Measurements from ENCODE around the gene PHYHIPL. TPM values are rescaled to one million over a fixed set of nuclear protein-coding genes. Genes with fewer than 3 reads are reported as not detected.

PHYHIPL gene
- polyA plus RNA-seq, 1 of the 3 experiments (the other 2 are of a cell fraction): 0.44 TPM

DNA sequence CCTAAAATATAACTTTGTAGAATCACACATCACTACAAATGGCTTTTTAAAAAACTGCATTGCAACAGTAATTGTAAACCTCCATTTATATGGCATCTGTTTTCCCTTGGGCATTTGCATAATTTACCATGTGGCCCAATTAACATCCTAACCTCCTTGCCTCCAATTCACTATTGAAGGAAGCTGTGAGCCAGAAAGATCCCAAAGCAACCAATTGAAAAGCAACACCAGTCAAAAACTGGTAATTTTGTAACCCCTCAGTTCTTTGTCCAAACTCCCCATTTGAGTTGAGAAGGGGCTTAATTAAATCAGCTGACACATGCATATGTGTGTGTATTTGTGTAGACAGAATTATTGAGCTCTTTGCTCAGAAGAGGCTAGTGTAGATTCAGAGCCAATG, 95.6 kb downstream of the PHYHIPL start:
- CTCF ChIA-PET: interaction anchor here (1.9 kb wide), 1 partner anchor 350 kb away, joined by 5 read pairs; no protein-coding TSS in a partner anchor
- Histone ChIP-seq H3K9me3 (no peaks in the 10 kb centered on the region), H3K4me3 (ENCODE audit: low read depth in 2 of 2, low read length in 1 of 2) (no peak overlapping the region), H3K79me2 (ENCODE audit: insufficient read depth) (no peaks in the 10 kb centered on the region), H2AFZ (ENCODE audit: low read depth) (no peak overlapping the region), H3F3A (replicated peaks; ENCODE audit: insufficient read depth) (no peaks in the 10 kb centered on the region), H3K9me2 (no peaks in the 10 kb centered on the region), H3K27me3 (ENCODE audit: insufficient read depth) (no peaks in the 10 kb centered on the region), H4K20me1 (ENCODE audit: insufficient read depth) (no peaks in the 10 kb centered on the region), H3K4me2 (no peak overlapping the region), H3K36me3 (replicated peaks in 1 of 2; ENCODE audit: control insufficient read depth in 1 of 2, insufficient read depth in 2 of 2, low read length in 1 of 2) (peaks cover 20 to 26% of the 10 kb centered on the region in 2 experiments), H3K27ac (ENCODE audit: low read depth in 2 of 2, low read length in 1 of 2) (no peak overlapping the region), H3K9ac (no peak overlapping the region), H3K4me1 (ENCODE audit: control insufficient read depth in 1 of 2, insufficient read depth in 2 of 2, low read depth in 1 of 2, low read length in 1 of 2) (peaks cover 0 to 7% of the 10 kb centered on the region in 2 experiments; a peak in 2 of 4 replicates)
- POLR2A ChIA-PET: no interaction called here
- TF ChIP-seq FOXJ3 (CRISPR knock-in tag; IDR thresholded peaks at IDR 0.05): no peak
- TF ChIP-seq JUND (IDR thresholded peaks at IDR 0.05): no peak
- no peak for TF ChIP-seq SMC3 (IDR thresholded peaks at IDR 0.05; ENCODE audit: low read depth, low read length)
- no peak for TF ChIP-seq SIN3A (IDR thresholded peaks at IDR 0.05; ENCODE audit: borderline replicate concordance, low read depth, low read length)
- TF ChIP-seq, protein P1, sequence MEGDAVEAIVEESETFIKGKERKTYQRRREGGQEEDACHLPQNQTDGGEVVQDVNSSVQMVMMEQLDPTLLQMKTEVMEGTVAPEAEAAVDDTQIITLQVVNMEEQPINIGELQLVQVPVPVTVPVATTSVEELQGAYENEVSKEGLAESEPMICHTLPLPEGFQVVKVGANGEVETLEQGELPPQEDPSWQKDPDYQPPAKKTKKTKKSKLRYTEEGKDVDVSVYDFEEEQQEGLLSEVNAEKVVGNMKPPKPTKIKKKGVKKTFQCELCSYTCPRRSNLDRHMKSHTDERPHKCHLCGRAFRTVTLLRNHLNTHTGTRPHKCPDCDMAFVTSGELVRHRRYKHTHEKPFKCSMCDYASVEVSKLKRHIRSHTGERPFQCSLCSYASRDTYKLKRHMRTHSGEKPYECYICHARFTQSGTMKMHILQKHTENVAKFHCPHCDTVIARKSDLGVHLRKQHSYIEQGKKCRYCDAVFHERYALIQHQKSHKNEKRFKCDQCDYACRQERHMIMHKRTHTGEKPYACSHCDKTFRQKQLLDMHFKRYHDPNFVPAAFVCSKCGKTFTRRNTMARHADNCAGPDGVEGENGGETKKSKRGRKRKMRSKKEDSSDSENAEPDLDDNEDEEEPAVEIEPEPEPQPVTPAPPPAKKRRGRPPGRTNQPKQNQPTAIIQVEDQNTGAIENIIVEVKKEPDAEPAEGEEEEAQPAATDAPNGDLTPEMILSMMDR (IDR thresholded peaks at IDR 0.05): no peak
- TF ChIP-seq, protein P2, sequence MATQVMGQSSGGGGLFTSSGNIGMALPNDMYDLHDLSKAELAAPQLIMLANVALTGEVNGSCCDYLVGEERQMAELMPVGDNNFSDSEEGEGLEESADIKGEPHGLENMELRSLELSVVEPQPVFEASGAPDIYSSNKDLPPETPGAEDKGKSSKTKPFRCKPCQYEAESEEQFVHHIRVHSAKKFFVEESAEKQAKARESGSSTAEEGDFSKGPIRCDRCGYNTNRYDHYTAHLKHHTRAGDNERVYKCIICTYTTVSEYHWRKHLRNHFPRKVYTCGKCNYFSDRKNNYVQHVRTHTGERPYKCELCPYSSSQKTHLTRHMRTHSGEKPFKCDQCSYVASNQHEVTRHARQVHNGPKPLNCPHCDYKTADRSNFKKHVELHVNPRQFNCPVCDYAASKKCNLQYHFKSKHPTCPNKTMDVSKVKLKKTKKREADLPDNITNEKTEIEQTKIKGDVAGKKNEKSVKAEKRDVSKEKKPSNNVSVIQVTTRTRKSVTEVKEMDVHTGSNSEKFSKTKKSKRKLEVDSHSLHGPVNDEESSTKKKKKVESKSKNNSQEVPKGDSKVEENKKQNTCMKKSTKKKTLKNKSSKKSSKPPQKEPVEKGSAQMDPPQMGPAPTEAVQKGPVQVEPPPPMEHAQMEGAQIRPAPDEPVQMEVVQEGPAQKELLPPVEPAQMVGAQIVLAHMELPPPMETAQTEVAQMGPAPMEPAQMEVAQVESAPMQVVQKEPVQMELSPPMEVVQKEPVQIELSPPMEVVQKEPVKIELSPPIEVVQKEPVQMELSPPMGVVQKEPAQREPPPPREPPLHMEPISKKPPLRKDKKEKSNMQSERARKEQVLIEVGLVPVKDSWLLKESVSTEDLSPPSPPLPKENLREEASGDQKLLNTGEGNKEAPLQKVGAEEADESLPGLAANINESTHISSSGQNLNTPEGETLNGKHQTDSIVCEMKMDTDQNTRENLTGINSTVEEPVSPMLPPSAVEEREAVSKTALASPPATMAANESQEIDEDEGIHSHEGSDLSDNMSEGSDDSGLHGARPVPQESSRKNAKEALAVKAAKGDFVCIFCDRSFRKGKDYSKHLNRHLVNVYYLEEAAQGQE (IDR thresholded peaks at IDR 0.05; ENCODE audit: low read depth, low read length): no peak
- no peak for TF ChIP-seq MXI1 (IDR thresholded peaks at IDR 0.05; ENCODE audit: low read depth, low read length)
- no peak for TF ChIP-seq FOXM1 (IDR thresholded peaks at IDR 0.05; ENCODE audit: low read depth)
- no peak for TF ChIP-seq TCF12 (IDR thresholded peaks at IDR 0.05)
- no peak for TF ChIP-seq RAD21 (IDR thresholded peaks at IDR 0.05; ENCODE audit: low read length)
- TF ChIP-seq, protein P3, sequence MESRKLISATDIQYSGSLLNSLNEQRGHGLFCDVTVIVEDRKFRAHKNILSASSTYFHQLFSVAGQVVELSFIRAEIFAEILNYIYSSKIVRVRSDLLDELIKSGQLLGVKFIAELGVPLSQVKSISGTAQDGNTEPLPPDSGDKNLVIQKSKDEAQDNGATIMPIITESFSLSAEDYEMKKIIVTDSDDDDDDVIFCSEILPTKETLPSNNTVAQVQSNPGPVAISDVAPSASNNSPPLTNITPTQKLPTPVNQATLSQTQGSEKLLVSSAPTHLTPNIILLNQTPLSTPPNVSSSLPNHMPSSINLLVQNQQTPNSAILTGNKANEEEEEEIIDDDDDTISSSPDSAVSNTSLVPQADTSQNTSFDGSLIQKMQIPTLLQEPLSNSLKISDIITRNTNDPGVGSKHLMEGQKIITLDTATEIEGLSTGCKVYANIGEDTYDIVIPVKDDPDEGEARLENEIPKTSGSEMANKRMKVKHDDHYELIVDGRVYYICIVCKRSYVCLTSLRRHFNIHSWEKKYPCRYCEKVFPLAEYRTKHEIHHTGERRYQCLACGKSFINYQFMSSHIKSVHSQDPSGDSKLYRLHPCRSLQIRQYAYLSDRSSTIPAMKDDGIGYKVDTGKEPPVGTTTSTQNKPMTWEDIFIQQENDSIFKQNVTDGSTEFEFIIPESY (IDR thresholded peaks at IDR 0.05; ENCODE audit: borderline replicate concordance, low read depth): no peak
- no peak for TF ChIP-seq POLR2AphosphoS5 (IDR thresholded peaks at IDR 0.05; ENCODE audit: low read depth, low read length)
- TF ChIP-seq GABPA (IDR thresholded peaks at IDR 0.05; ENCODE audit: low read depth): no peak
- no peak for DNase-seq
